Esophagus squamous epithelium (tissue), 4 donors: ENCODE results near the gene TTC28.

Experiments
- POLR2A ChIP-seq, 4 donors: fragments of 450-650 bp; IDR thresholded peaks; one replicate each; pipeline ENCODE4 v1.6.1; 2017; ENCODE audit warnings: antibody characterized with exemption in 4 of 4, mild to moderate bottlenecking in 4 of 4, moderate library complexity in 3 of 4
- TF ChIP-seq, protein P1 (sequence below), 6 experiments: fragments of 450-650 bp in 4 of 6; fragments of 200-600 bp in 2 of 6; sonication (generic) in 2 of 6; IDR thresholded peaks; one replicate each; pipeline ENCODE4 v1.5.1; 2016 to 2019; ENCODE audit warnings: antibody characterized with exemption in 6 of 6, mild to moderate bottlenecking in 4 of 6, moderate library complexity in 4 of 6

DNA sequence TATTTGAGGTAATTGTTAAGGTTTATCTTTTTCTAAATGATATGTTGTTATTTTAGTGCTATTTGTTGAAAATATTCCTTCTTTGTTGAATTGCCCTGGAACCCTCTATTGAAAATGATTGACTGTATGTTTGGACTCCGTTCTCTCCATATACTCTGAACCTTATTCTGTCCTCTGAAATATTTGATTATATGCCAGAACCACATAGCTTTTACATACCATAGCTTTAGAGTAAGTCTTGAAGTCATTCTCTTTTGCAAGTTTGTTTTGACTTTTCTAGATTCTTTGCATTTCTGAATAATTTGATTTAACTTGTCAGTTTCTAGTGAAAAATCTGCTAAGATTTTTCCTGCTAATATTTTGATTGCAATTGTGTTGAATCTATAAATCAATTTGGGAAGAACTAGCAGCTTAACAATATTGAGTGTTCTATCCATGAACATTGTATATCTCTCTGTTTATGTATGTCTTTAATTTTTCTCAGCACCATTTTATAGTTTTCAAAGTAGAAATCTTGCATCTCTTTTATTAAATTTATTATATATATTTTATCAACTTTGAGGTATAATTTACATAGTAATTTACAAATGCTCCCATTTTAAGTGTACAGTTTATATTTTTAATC, 708.9 kb downstream of the TTC28 start:
- no peak for TF ChIP-seq POLR2A (IDR thresholded peaks at IDR 0.05)
- TF ChIP-seq, protein P1, sequence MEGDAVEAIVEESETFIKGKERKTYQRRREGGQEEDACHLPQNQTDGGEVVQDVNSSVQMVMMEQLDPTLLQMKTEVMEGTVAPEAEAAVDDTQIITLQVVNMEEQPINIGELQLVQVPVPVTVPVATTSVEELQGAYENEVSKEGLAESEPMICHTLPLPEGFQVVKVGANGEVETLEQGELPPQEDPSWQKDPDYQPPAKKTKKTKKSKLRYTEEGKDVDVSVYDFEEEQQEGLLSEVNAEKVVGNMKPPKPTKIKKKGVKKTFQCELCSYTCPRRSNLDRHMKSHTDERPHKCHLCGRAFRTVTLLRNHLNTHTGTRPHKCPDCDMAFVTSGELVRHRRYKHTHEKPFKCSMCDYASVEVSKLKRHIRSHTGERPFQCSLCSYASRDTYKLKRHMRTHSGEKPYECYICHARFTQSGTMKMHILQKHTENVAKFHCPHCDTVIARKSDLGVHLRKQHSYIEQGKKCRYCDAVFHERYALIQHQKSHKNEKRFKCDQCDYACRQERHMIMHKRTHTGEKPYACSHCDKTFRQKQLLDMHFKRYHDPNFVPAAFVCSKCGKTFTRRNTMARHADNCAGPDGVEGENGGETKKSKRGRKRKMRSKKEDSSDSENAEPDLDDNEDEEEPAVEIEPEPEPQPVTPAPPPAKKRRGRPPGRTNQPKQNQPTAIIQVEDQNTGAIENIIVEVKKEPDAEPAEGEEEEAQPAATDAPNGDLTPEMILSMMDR (IDR thresholded peaks at IDR 0.05), result no peak
